Measurements from ENCODE around the gene IPCEF1.
"Not testable (repeated sequence)": the region's sequence is repeated elsewhere in the genome, so short reads cannot be mapped to it uniquely, and the experiment has no call there.

IPCEF1 gene

DNA sequence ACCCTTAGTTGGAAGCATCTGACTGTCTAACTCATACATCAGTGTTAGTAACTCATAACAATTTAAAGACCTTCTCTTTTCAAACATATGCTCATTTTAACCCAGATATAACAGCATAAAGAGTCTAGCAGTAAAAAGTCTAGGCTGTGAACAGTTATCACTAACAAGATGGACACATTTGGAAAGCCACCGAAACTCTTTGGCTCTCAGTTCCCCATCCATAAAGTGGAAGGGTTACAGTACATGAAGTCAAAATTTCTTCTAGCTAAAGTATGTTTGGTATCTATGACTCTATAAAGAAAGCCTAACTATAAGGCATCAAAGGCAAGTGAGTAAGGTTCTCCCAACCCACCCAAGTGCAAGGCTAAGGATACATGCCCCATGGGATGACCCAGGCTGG is 22.5 kb downstream of the IPCEF1 start:
- DNase-seq, H3K27me3 Mint-ChIP-seq, H3K27ac Mint-ChIP-seq, CTCF ChIA-PET, H3K36me3 Mint-ChIP-seq, H3K9me3 Mint-ChIP-seq, H3K4me3 Mint-ChIP-seq, H3K4me1 Mint-ChIP-seq: not testable (repeated sequence)

DNA sequence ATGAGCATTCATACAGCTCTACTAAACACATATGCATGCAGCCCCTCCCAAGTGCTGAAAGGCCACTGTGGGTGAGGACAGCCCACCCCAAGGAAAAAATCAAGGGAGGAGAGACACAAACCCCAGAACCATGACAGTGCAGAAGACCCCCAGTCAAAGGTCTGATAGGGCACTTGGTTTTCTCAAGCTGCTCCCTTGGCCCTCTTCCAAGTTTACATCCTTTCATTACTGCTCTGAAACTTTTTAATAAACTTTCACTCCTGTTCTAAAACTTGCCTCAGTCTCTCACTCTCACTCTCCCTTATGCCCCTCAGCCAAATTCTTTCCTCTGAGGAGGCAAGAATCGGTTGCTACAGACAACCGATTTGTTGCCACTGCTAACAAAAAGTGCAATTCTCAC is 24.9 kb downstream of the IPCEF1 start:
- H3K4me1 Mint-ChIP-seq, result no peaks in the 10 kb centered on the region
- no peaks in the 10 kb centered on the region for H3K36me3 Mint-ChIP-seq
- no peaks in the 10 kb centered on the region for H3K9me3 Mint-ChIP-seq
- CTCF ChIA-PET, result no interaction called here
- H3K27ac Mint-ChIP-seq, result no peak overlapping the region
- DNase-seq, result no peak
- H3K27me3 Mint-ChIP-seq, result peaks cover 8% of the 10 kb centered on the region
- H3K4me3 Mint-ChIP-seq, result no peak overlapping the region

DNA sequence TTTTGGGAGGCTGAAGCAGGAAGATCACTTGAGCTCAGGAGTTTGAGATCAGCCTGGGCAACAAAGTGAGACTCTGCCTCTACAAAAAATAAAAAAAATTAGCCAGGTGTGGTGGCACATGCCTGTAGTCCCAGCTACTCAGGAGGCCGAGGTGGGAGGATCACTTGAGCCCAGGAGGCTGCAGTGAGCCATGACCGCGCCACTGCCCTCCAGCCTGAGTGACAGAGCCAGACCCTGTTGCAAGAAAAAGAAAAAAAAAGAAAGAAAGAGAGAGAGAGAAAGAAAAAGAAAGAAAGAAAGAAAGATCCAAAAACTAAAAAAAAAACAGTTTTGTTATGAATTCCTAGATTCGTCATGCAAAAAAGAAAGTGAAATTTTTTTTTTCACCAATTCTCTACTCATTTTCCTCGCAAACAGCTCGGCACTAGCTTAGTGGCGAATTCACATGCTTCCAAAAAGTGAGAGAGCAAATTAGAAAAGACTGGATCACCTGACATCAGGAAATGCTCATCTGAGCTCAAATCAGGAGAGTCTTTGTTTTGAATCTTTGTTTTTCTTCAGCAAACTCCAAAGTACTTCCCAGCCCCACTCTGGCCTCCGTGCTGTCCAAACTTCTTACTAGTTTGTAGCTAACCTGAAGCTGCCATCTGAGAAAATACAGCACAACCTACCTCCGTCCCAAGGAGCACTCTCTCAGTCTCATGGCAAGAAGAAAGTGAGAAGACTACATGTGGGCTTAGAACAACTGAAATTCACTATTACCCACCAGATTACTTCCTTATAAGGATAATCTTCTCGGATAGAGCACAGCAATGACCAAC is 27.0 kb downstream of the IPCEF1 start:
- CTCF ChIA-PET, result no interaction called here
- Mint-ChIP-seq H3K4me1 (no peaks in the 10 kb centered on the region), H3K4me3 (no peak overlapping the region), H3K27me3 (peaks cover 8% of the 10 kb centered on the region), H3K27ac (no peak overlapping the region), H3K36me3 (no peaks in the 10 kb centered on the region), H3K9me3 (no peaks in the 10 kb centered on the region)
- DNase-seq, result no peak

DNA sequence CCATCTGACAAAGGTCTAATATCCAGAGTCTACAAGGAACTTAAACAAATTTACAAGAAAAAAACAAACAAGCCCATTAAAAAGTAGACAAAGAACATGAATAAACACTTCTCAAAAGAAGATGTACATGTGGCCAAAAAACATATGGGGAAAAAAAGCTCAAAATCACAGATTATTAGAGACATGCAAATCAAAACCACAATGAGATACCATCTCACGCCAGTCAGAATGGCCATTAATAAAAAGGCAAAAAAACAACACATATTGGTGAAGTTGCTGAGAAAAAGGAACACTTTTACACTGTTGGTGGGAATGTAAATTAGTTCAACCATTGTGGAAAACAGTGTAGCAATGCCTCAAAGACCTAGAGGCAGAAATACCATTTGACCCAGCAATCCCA is 29.3 kb downstream of the IPCEF1 start:
- not testable (repeated sequence) for H3K9me3 Mint-ChIP-seq, H3K27ac Mint-ChIP-seq, H3K4me3 Mint-ChIP-seq, H3K36me3 Mint-ChIP-seq, H3K4me1 Mint-ChIP-seq, DNase-seq, H3K27me3 Mint-ChIP-seq
- CTCF ChIA-PET, result interaction anchor here (0.6 kb wide), 1 partner anchor 175 kb away, joined by 3 read pairs; no protein-coding TSS in a partner anchor

DNA sequence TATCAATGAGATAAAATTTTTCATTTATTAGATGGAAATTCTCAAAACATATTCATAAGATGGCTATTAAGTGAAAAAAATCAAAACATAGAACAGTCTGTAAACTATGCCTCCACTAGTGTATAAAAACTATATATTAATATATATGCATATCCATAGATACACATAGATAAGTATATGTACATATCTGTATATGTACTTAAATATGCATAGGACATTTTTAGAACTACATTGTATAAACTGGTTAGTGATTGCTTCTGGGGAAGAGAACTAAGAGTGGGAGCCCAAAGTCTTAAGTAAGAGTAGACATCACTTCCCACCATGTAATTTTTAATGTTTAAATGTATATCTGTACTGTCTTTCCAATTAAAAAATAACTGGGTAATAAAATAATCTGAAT is 31.5 kb downstream of the IPCEF1 start:
- no peaks in the 10 kb centered on the region for H3K4me1 Mint-ChIP-seq

DNA sequence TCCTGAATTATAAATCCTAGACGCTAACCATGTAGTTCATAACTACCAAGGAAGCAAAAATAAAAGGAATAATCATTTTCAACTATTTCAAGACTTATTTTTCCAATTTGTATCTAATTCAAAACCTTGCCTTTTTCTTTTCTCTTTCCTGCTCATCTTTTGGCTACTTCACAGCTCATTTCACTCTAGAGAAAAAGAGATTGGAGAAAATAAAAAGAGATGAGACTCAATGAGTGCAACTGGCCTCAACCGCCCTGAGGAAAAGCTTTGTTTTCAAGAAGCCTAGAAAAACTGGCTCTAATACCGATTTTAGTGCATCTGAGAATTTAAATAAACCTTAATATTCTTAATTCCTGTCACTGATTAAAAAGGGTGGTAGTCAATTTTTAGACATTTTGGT is 36.4 kb downstream of the IPCEF1 start:
- no peak for DNase-seq
- H3K4me1 Mint-ChIP-seq, result no peaks in the 10 kb centered on the region
- CTCF ChIA-PET, result no interaction called here
- H3K4me3 Mint-ChIP-seq, result no peak overlapping the region
- no peak overlapping the region for H3K27ac Mint-ChIP-seq
- no peaks in the 10 kb centered on the region for H3K36me3 Mint-ChIP-seq
- no peaks in the 10 kb centered on the region for H3K27me3 Mint-ChIP-seq
- no peaks in the 10 kb centered on the region for H3K9me3 Mint-ChIP-seq

More for the DNA sequence above, 31.5 kb downstream of the IPCEF1 start:
- CTCF ChIA-PET, result no interaction called here
- no peak overlapping the region for H3K4me3 Mint-ChIP-seq
- H3K27me3 Mint-ChIP-seq, result peaks cover 4% of the 10 kb centered on the region
- H3K27ac Mint-ChIP-seq, result no peak overlapping the region
- no peak for DNase-seq
- H3K9me3 Mint-ChIP-seq, result no peaks in the 10 kb centered on the region
- no peaks in the 10 kb centered on the region for H3K36me3 Mint-ChIP-seq

DNA sequence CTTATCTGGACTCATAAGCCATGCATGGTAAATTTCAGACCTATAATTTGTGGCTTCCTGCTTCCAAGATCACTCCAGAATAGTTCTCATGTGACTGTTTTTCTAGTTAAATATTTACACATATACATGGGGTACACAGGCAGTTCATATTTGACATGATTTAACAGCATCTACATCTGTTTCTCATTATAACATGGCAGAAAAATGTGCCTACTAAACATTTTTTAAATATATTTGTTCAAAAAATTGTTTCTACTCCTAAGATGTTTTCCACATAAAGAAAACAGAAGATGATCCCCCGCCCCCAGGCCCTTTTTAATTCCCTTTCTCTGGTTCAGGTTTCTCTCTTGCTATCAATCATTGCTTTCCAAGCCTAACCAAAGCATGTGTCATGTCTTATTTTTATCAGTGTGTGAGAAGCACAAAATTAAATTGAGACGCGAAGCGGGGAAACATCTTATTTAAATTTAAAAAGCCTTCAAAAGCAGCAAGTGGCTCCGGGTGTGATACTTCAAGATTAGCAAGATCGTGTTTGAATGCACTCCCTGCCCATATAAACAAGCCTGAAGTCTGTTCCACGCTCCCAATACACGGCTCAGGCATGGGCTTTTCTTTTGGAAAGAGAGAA is 37.3 kb downstream of the IPCEF1 start:
- Mint-ChIP-seq H3K9me3 (no peaks in the 10 kb centered on the region), H3K36me3 (no peaks in the 10 kb centered on the region), H3K27me3 (no peaks in the 10 kb centered on the region), H3K27ac (no peak overlapping the region), H3K4me1 (no peaks in the 10 kb centered on the region), H3K4me3 (no peak overlapping the region)
- CTCF ChIA-PET, result no interaction called here
- no peak for DNase-seq

DNA sequence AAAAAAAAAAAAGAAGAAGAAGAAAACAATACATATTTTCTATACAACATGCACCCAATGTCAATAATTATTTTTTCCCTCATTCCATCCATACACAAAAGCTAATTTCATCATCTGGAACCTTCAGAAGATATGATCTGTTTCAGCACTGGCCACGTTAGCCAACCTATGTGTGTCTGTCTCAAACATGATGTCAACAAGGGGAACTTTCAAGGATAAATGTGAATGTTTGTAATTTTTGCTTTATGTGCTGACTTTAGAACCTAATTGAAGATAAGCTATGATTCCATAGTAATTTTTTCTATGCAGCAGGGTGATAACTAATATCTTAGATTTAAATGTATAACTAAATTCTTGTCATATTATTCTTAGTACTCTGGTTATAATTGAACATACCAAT is 37.9 kb downstream of the IPCEF1 start:
- no peaks in the 10 kb centered on the region for H3K27me3 Mint-ChIP-seq
- no peaks in the 10 kb centered on the region for H3K4me1 Mint-ChIP-seq
- H3K4me3 Mint-ChIP-seq, result no peak overlapping the region
- no peaks in the 10 kb centered on the region for H3K9me3 Mint-ChIP-seq
- H3K36me3 Mint-ChIP-seq, result no peaks in the 10 kb centered on the region
- CTCF ChIA-PET, result no interaction called here
- DNase-seq, result no peak
- no peak overlapping the region for H3K27ac Mint-ChIP-seq

DNA sequence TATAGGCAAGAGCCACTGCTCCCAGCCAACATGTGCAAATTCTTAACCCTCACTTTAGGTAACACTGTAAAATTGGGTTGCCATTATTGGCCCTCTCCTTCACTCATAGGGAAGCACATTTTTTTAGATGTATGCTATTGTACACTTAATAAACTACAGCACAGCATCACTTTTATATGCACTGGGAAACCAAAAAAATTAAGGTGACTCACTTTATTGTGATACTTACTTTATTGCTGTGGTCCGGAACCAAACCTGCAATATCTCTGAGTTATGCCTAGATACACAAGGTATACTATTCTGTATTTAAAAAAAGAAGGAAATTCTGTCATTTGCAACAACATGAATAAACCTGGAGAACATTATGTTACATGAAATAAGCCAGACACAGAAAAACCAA is 40.5 kb downstream of the IPCEF1 start:
- Mint-ChIP-seq H3K4me3 (no peak overlapping the region), H3K36me3 (no peaks in the 10 kb centered on the region), H3K9me3 (no peaks in the 10 kb centered on the region), H3K27me3 (no peaks in the 10 kb centered on the region), H3K4me1 (no peaks in the 10 kb centered on the region), H3K27ac (no peak overlapping the region)
- DNase-seq, result no peak
- CTCF ChIA-PET, result no interaction called here

DNA sequence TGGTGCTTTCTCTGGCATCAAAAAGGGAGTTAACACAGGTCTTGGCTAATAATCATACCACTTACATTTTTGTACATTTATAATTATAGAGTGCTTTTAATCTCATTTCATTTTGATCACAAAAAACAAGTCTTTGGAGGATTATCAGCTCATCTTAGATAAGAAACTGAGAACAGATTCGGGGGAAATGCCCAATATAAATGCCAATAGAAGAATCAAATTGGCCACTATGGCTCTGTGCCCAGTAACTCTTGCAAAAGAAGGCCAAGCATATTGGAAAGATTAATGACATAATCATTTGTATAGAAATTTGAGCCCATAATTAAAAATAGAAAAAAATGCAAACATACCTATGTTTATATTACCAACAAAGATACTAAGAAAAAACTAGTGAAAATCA is 42.5 kb downstream of the IPCEF1 start:
- CTCF ChIA-PET, result no interaction called here
- Mint-ChIP-seq H3K4me3 (no peak overlapping the region), H3K27me3 (no peaks in the 10 kb centered on the region), H3K36me3 (no peaks in the 10 kb centered on the region), H3K9me3 (no peaks in the 10 kb centered on the region), H3K4me1 (no peaks in the 10 kb centered on the region), H3K27ac (no peak overlapping the region)
- no peak for DNase-seq

DNA sequence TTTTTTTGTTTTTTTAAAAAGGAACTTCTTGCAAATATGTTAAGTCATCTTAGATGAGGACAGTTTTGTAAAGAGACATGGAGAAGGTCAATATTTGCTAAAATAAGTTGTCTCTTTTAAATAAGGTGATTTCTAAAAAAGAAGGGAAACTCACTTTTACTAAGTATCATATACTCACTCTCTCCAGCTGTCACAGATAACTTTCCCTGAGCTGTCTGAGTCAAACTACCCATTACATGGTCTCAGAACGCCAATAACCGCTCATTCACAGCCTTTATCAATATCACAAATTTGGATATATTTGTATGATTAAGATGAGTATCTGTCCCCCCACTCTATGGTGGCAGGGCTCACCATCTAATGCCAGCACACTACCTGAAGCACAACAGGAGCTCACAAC is 47.6 kb downstream of the IPCEF1 start:
- CTCF ChIA-PET, result no interaction called here
- Mint-ChIP-seq H3K4me3 (no peak overlapping the region), H3K36me3 (no peaks in the 10 kb centered on the region), H3K9me3 (peaks cover 2% of the 10 kb centered on the region), H3K27ac (no peak overlapping the region), H3K4me1 (no peaks in the 10 kb centered on the region), H3K27me3 (no peaks in the 10 kb centered on the region)
- no peak for DNase-seq

DNA sequence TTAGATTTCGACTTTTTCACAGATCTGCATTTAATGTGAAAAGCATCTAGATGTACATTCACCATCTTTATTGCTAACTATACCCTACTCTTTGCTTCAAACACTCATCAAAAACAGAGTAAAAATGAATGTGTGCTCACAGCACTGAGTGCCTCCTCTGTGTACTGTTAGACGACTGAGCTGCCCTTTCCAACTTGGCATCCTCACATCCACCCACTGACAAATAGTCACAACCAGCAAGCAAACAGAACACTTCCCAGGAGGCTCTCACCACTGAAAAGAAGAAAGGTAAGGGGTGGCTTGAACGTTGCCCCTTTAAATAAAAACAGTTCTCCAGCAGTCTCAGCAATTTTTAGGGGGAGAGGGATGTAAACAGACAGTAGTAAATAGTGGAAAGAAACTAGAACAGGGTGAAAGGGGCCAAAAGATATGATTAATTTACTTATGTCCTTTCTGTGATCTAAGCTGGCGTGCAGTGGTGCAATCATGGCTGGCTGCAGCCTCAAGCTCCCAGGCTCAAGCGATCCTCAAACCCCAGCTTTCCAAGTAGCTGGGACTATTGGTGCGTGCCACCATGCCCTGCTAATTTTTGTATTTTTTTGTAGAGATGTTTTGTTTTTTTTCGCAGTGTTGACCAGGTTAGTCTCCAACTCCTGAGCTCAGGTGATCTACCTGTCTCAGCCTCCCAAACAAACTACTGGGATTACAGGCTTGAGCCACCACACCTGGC is 48.7 kb downstream of the IPCEF1 start:
- Mint-ChIP-seq H3K4me3 (no peak overlapping the region), H3K36me3 (no peaks in the 10 kb centered on the region), H3K27ac (no peak overlapping the region), H3K4me1 (peaks cover under 1% of the 10 kb centered on the region), H3K27me3 (no peaks in the 10 kb centered on the region), H3K9me3 (peaks cover 2% of the 10 kb centered on the region)
- CTCF ChIA-PET, result no interaction called here
- no peak for DNase-seq

DNA sequence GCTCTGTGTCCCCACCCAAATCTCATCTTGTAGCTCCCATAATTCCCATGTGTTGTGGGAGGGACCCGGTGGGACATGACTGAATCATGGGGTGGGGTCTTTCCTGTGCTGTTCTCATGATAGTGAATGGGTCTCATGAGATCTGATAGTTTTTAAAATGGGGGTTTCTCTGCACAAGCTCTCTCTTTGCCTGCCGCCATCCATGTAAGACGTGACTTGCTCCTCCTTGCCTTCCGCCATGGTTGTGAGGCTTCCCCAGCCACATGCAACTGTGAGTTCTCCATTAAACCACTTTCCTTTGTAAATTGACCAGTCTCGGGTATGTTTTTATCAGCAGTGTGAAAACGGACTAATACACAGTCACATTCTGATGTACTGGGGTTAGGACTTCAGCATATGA is 49.5 kb downstream of the IPCEF1 start:
- H3K27ac Mint-ChIP-seq, H3K36me3 Mint-ChIP-seq, H3K9me3 Mint-ChIP-seq, H3K4me3 Mint-ChIP-seq, DNase-seq, H3K27me3 Mint-ChIP-seq, H3K4me1 Mint-ChIP-seq, CTCF ChIA-PET: not testable (repeated sequence)

DNA sequence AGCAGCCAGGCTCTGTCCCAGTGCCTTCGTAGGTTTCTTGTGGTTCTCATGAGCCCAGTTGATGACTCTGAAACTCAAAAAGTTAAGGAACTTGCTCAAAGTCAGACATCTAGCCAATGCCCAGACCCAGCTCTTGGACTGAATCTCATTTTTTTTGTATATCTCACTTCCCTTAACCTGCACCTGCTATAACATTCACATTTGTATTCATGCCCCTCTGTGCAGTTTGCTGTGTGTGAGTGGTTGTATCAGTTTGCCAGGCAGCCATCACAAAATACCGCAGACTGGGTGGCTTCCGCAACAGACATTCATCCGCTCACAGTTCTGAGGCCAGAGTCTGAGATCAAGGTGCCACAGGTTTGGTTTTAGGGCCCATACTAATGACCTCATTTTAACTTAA is 49.9 kb downstream of the IPCEF1 start:
- Mint-ChIP-seq H3K4me3 (no peak overlapping the region), H3K4me1 (peaks cover 10% of the 10 kb centered on the region), H3K27ac (no peak overlapping the region), H3K27me3 (no peaks in the 10 kb centered on the region), H3K36me3 (no peaks in the 10 kb centered on the region), H3K9me3 (peaks cover 2% of the 10 kb centered on the region)
- CTCF ChIA-PET, result no interaction called here
- DNase-seq, result no peak

DNA sequence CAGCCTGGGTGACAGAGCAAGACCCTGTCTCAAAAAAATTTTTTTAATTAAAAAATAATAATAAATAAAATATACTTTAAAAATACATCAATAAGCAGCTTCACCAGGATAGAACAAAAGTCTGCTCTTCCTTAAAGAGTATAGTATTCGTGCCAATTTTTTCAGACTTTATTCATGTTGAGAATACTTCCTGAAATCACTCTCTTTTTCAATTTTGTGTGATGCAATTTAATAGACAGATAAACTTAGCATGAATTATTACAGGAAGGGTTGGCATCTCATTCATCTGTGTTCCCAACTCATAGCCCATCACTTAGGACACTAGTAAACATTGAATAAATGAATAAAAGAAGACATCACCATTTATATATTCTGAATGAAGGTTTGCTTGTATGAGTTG is 52.4 kb downstream of the IPCEF1 start:
- peaks cover 2% of the 10 kb centered on the region for H3K9me3 Mint-ChIP-seq
- CTCF ChIA-PET, result no interaction called here
- no peak for DNase-seq
- H3K27me3 Mint-ChIP-seq, result peaks cover 7% of the 10 kb centered on the region
- H3K27ac Mint-ChIP-seq, result no peak overlapping the region
- no peaks in the 10 kb centered on the region for H3K36me3 Mint-ChIP-seq
- H3K4me3 Mint-ChIP-seq, result no peak overlapping the region
- peaks cover 13% of the 10 kb centered on the region for H3K4me1 Mint-ChIP-seq
